ENCODE measurements around the gene TACR2.

Gene TACR2

DNA sequence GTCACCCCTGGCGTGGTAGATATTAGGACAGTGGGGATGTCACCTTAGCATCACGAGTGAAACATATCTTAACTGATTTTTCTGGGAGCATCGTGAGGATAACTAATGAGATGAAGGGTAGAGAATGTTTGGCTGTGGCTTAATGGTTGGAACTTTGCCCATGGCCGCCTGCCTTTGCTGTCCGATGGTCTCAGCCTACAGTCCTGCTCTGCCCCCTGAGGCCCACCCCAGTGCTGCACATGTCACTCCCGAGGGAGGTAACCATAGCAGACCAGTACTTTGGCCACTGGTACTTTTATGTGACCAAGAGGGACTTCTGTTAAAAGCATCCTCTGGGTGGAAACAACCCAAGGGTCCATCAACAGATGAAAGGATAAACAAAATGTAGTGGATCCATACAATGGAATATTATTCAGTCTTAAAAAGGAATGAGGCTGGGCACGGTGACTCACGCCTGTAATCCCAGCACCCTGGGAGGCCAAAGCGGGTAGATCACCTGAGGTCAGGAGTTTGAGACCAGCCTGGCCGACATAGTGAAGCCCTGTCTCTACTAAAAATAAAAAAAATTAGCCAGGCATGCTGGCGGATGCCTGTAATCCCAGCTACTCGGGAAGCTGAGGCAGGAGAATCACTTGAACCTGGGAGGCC lies 58.4 kb downstream of the TACR2 start:
- Histone ChIP-seq H3K4me1 (ENCODE audit: control insufficient read depth in 5 of 5, insufficient read depth in 5 of 5, low read length in 5 of 5) (peaks cover 5 to 42% (median 40%) of the 10 kb centered on the region in 5 donors), H3K4me3 (ENCODE audit: low read depth in 1 of 5, low read length in 5 of 5) (no peak overlapping the region), H3K9me3 (ENCODE audit: control insufficient read depth in 5 of 5, low read length in 5 of 5) (no peaks in the 10 kb centered on the region), H3K27ac (ENCODE audit: low read depth, low read length) (no peak overlapping the region), H3K36me3 (ENCODE audit: control insufficient read depth in 5 of 5, insufficient read depth in 5 of 5, low read length in 5 of 5) (peaks cover 0 to 15% (median 0%) of the 10 kb centered on the region in 5 donors), H3K27me3 (ENCODE audit: control insufficient read depth in 5 of 5, insufficient read depth in 4 of 5, low read length in 5 of 5) (no peaks in the 10 kb centered on the region), H3K9ac (ENCODE audit: low read length in 5 of 5) (no peak overlapping the region)

DNA sequence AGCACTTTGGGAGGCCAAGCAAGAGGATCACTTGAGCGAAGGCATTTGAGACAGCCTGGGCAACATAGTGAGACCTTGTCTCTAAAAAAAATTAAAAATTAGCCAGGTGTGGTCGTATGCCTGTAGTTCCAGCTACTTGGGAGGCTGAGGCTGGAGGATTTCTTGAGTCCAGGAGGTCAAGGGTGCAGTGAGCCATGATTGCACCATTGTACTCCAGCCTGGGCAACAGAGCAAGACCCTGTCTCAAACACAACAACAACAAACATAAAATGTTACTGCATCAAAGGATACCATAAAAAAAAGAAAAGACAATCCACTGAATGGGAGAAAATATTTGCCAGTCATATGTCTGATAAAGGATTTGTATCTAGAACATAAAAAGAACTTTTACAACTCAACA lies 60.5 kb downstream of the TACR2 start:
- Histone ChIP-seq H3K4me1 (ENCODE audit: control insufficient read depth in 5 of 5, insufficient read depth in 5 of 5, low read length in 5 of 5) (peaks cover 1 to 34% (median 25%) of the 10 kb centered on the region in 5 donors), H3K27ac (ENCODE audit: low read depth, low read length) (no peak overlapping the region), H3K9ac (ENCODE audit: low read length in 5 of 5) (no peak overlapping the region), H3K27me3 (ENCODE audit: control insufficient read depth in 5 of 5, insufficient read depth in 4 of 5, low read length in 5 of 5) (no peaks in the 10 kb centered on the region), H3K36me3 (ENCODE audit: control insufficient read depth in 5 of 5, insufficient read depth in 5 of 5, low read length in 5 of 5) (peaks cover 0 to 13% (median 0%) of the 10 kb centered on the region in 5 donors), H3K4me3 (ENCODE audit: low read depth in 1 of 5, low read length in 5 of 5) (no peak overlapping the region), H3K9me3 (ENCODE audit: control insufficient read depth in 5 of 5, low read length in 5 of 5) (no peaks in the 10 kb centered on the region)

- Histone ChIP-seq H3K36me3 (ENCODE audit: control insufficient read depth in 5 of 5, insufficient read depth in 5 of 5, low read length in 5 of 5) (peaks cover 0 to 4% (median 0%) of the 10 kb centered on the region in 5 donors), H3K4me1 (ENCODE audit: control insufficient read depth in 5 of 5, insufficient read depth in 5 of 5, low read length in 5 of 5) (peaks cover 5 to 22% (median 14%) of the 10 kb centered on the region in 5 donors), H3K27ac (ENCODE audit: low read depth, low read length) (no peak overlapping the region), H3K4me3 (ENCODE audit: low read depth in 1 of 5, low read length in 5 of 5) (no peak overlapping the region), H3K9ac (ENCODE audit: low read length in 5 of 5) (no peak overlapping the region), H3K27me3 (ENCODE audit: control insufficient read depth in 5 of 5, insufficient read depth in 4 of 5, low read length in 5 of 5) (no peaks in the 10 kb centered on the region), H3K9me3 (ENCODE audit: control insufficient read depth in 5 of 5, low read length in 5 of 5) (no peaks in the 10 kb centered on the region)
Measured at GRCh38 chr10:69353977-69354635, 62.6 kb downstream of the TACR2 start.

All from subcutaneous abdominal adipose tissue (tissue), 5 donors.